GM18517 (cell line): ENCODE measurements around the gene TUBB.

Experiments used
- ATAC-seq: cut with Tn5 transposase; IDR thresholded peaks from one replicate; pipeline ENCODE4 v1.9.1; 2021; ENCODE audit warnings: mild to moderate bottlenecking, moderate library complexity; ENCODE audit not compliant: unreplicated experiment

Gene TUBB

GRCh38 chr6:30687659-30688431 is 32.3 kb upstream of the TUBB start:
- ATAC-seq: no peak

- no peak for ATAC-seq
Observed at GRCh38 chr6:30688569-30688968, 31.6 kb upstream of the TUBB start.

GRCh38 chr6:30689022-30689865 is 30.9 kb upstream of the TUBB start:
- no peak for ATAC-seq

GRCh38 chr6:30689985-30690384 is 30.2 kb upstream of the TUBB start:
- ATAC-seq: no peak

GRCh38 chr6:30690403-30691207 is 29.5 kb upstream of the TUBB start, which contains the start of gene NRM:
Gene NRM (minus strand): TSS chr6:30690984. CDS start chr6:30690974, 10 bp downstream.
- no peak for ATAC-seq

- no peak for ATAC-seq
Observed at GRCh38 chr6:30691208-30691847, 28.8 kb upstream of the TUBB start.

GRCh38 chr6:30696432-30696831 is 23.7 kb upstream of the TUBB start:
- ATAC-seq: no peak

GRCh38 chr6:30700340-30700739 is 19.8 kb upstream of the TUBB start:
- ATAC-seq: no peak

GRCh38 chr6:30703011-30703410 is 17.1 kb upstream of the TUBB start:
- ATAC-seq: no peak

GRCh38 chr6:30703821-30704220 is 16.3 kb upstream of the TUBB start:
- no peak for ATAC-seq

- no peak for ATAC-seq
Observed at GRCh38 chr6:30705620-30706019, 14.5 kb upstream of the TUBB start.

GRCh38 chr6:30707281-30707850 is 12.8 kb upstream of the TUBB start:
- no peak for ATAC-seq

- no peak for ATAC-seq
Observed at GRCh38 chr6:30709101-30709868, 10.9 kb upstream of the TUBB start.

- ATAC-seq: no peak
Observed at GRCh38 chr6:30711758-30712380, 8.3 kb upstream of the TUBB start.

- no peak for ATAC-seq
Observed at GRCh38 chr6:30712441-30712945, 7.7 kb upstream of the TUBB start.

- no peak for ATAC-seq
Observed at GRCh38 chr6:30714263-30714662, 5.9 kb upstream of the TUBB start.

GRCh38 chr6:30716879-30717128 is 3.3 kb upstream of the TUBB start:
- no peak for ATAC-seq

GRCh38 chr6:30717129-30717844 is 2.9 kb upstream of the TUBB start, which contains the start of gene MDC1:
Gene MDC1 (minus strand): TSS chr6:30717281. CDS start chr6:30715175, 2,106 bp downstream.
- ATAC-seq: peak; percentile 68
